Right hindlimb (tissue), 1 donor: ENCODE measurements around the gene POP7.
"Not testable (repeated sequence)": the region's sequence is repeated elsewhere in the genome, so short reads cannot be mapped to it uniquely, and the experiment has no call there.

Experiments used
- DNase-seq: peaks from one replicate; pipeline ENCODE4 v3.0.0-alpha.2; 2018

Gene POP7

GRCh38 chr7:100692578-100692961 lies 13.4 kb upstream of the POP7 start:
- no peak for DNase-seq

- DNase-seq: peak; percentile 21
Measured at GRCh38 chr7:100693312-100694097, 12.4 kb upstream of the POP7 start.

DNA sequence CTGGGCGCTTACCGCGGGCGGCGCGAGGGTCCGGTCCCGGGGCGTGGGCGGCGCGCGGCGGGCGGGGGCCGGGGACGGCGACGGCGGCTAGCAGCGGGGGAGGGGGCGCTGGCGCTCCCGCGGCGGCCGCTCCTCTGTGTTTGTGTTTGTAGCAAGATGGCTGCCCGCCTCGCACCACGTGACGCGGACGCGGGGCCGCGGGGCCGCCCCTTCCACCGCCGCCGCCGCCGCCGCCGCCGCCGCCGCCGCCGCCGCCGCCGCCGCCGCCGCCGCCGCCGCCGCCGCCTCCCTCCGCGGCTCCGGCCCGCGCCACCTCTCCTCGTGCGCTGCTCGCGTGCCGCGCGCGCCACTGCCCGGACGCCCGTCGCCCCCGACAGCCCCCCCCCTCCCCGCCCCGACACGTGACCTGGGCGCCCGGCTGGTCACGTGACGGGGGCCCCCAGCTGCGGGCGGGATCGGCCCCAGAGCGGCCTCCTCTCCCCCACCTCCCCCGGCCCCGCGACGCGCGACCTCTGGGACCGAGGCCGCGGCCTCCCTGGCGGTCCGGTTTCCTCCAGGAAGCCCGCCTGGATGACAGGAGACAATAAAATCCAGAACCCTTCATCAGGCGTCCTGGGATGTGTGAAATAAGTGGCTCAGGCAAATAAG lies 11.7 kb upstream of the POP7 start, which contains the start of gene GIGYF1:
Gene GIGYF1, minus strand, starts transcription at position 153 of the 648 bp plus-strand sequence. CDS start 6,012 bp downstream, outside the sequence.
- peak; percentile 82 for DNase-seq

GRCh38 chr7:100696123-100696521 lies 9.8 kb upstream of the POP7 start:
- DNase-seq: no peak

DNA sequence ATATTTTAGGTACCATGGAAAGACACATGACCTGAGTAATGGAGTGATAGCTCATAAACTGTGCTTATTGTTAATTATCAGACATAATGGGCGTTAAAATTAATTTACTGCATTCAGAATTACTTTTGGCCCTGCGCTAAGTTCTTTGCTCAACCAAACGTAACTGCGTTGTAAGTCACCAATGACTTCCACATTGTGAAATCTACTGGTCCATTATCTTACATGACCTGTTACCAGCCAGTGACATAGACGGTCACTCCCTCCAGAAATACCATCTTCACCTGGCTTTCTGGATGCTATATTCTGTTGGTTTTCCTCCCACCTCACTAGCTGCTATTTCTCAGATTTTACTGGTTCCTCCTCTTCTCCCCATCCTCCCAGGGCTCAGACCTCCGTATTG lies 6.9 kb upstream of the POP7 start:
- DNase-seq: no peak

DNA sequence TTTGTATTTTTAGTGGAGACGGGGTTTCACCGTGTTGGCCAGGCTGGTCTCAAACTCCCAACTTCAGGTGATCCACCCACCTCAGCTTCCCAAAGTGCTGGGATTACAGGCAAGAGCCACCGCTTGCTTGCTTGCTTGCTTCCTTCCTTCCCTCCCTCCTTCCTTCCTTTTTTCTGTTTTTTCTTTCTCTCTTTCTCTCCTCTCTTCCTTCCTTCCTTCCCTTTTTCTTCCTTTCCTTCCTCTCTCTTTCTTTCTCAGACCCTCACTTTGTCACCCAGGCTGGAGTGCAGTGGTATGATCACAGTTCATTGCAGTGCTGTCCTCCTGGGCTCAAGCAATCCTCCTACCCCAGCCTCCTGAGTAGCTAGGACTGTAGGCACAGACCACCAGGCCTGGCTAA lies 4.8 kb upstream of the POP7 start:
- DNase-seq: not testable (repeated sequence)

DNA sequence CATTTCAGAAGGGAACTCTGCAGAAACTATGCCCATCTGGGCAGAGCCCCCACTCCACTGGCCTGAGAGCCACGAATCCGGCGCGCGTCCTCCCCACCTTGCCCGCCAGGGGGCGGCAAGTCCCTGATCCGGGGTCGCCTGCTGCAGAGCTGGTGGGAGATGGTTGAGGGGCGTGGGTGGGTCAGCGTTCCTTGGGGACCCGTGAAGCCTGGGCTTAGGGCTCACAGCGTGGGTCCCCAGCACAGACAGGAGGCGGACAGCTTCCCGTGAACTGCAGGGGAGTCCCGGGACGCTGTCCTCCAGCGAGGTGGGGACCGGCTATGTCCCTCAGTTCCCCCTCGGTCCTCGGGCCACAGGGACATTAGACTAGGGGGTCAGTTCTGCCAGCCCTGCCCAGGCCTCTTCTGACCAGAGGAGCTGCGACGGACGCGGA lies 585 bp upstream of the POP7 start:
- peak; percentile 92 for DNase-seq

DNA sequence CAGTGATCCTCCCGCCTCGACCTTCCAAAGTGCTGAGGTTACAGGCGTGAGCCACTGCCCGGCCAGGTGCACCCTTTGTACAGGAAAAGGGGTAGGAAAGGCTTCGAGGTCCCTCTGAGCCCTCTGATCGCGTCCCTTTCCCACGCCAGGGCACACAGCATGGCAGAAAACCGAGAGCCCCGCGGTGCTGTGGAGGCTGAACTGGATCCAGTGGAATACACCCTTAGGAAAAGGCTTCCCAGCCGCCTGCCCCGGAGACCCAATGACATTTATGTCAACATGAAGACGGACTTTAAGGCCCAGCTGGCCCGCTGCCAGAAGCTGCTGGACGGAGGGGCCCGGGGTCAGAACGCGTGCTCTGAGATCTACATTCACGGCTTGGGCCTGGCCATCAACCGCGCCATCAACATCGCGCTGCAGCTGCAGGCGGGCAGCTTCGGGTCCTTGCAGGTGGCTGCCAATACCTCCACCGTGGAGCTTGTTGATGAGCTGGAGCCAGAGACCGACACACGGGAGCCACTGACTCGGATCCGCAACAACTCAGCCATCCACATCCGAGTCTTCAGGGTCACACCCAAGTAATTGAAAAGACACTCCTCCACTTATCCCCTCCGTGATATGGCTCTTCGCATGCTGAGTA lies 871 bp downstream of the POP7 start:
- DNase-seq: no peak

- no peak for DNase-seq
Measured at GRCh38 chr7:100708395-100708794, 2.5 kb downstream of the POP7 start.

GRCh38 chr7:100710452-100710851 lies 4.5 kb downstream of the POP7 start:
- DNase-seq: no peak

GRCh38 chr7:100711369-100711768 lies 5.4 kb downstream of the POP7 start:
- DNase-seq: no peak

DNA sequence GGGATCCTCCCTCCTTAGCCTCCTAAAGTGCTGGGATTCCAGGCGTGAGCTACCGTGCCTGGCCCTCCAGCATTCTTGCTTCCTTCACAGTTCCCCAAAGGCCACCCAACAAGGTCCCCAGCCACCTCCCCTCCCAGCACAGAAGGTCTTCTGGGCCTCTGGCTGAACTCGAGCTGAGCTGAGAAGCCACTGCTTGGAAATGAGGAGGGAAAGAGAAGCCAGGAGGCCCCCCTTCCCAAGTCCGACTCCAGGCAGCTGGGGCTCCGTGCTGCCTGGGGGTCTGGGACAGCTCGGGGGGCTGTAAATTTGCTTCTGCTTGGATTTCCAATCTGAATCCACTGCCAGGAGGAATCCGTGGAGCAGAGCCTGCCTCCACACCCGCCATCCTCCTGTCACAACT lies 8.8 kb downstream of the POP7 start:
- no peak for DNase-seq

DNA sequence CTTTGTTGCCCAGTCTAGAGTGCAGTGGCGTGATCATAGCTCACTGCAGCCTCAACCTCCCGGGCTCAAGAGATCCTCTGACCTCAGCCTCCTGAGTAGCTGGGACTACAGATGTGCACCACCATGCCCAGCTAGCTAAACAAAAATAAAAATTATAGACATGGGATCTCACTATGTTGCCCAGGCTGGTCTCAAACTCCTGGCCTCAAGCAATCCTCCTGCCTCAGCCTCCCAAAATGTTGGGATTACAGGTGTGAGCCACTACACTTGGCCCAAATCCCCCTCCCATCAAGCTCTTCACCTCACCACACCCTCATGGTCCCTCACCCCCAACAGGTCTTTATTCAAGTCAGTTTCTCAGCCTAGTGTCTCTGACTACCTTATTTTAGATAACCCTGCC lies 11.2 kb downstream of the POP7 start:
- not testable (repeated sequence) for DNase-seq

DNA sequence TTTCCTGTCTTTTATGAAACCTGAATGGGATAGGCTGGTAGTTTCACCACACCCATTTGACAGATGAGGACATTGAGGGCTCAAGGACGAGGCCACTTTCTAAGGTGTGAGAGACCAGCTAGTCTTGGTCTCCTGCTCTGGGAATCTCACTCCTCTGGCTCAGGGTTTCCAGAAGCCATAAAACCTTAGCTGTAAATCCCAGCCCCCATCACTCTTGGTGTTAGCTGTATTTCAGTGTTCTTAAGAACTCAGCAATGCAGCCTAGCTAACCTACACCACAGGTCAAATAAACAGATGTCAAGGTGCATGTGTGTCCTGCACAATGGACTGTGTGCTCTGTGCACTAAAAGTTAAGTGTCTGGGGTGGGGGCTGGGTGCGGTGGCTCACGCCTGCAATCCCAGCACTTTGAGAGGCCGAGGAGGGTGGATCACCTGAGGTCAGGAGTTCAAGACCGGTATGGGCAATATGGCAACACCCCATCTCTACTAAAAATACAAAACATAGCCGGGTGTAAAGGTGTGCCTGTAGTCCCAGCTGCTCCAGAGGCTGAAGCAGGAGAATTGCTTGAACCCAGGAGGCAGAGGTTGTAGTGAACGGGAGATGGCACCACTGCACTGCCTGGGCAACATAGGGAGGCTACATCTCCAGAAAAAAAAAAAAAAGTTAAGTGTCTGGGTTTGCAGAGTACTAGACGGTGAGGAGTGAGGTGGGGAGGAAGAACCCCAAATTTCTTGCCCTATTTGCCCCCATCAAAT lies 13.8 kb downstream of the POP7 start:
- DNase-seq: no peak

- DNase-seq: no peak
Measured at GRCh38 chr7:100720279-100720670, 14.4 kb downstream of the POP7 start, which contains the start of gene EPO. EPO (plus strand) TSS chr7:100720468; CDS start chr7:100720981, 513 bp downstream.

DNA sequence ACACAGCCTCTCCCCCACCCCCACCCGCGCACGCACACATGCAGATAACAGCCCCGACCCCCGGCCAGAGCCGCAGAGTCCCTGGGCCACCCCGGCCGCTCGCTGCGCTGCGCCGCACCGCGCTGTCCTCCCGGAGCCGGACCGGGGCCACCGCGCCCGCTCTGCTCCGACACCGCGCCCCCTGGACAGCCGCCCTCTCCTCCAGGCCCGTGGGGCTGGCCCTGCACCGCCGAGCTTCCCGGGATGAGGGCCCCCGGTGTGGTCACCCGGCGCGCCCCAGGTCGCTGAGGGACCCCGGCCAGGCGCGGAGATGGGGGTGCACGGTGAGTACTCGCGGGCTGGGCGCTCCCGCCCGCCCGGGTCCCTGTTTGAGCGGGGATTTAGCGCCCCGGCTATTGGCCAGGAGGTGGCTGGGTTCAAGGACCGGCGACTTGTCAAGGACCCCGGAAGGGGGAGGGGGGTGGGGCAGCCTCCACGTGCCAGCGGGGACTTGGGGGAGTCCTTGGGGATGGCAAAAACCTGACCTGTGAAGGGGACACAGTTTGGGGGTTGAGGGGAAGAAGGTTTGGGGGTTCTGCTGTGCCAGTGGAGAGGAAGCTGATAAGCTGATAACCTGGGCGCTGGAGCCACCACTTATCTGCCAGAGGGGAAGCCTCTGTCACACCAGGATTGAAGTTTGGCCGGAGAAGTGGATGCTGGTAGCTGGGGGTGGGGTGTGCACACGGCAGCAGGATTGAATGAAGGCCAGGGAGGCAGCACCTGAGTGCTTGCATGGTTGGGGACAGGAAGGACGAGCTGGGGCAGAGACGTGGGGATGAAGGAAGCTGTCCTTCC lies 15.0 kb downstream of the POP7 start:
- DNase-seq: no peak

- no peak for DNase-seq
Measured at GRCh38 chr7:100721505-100721812, 15.5 kb downstream of the POP7 start.

DNA sequence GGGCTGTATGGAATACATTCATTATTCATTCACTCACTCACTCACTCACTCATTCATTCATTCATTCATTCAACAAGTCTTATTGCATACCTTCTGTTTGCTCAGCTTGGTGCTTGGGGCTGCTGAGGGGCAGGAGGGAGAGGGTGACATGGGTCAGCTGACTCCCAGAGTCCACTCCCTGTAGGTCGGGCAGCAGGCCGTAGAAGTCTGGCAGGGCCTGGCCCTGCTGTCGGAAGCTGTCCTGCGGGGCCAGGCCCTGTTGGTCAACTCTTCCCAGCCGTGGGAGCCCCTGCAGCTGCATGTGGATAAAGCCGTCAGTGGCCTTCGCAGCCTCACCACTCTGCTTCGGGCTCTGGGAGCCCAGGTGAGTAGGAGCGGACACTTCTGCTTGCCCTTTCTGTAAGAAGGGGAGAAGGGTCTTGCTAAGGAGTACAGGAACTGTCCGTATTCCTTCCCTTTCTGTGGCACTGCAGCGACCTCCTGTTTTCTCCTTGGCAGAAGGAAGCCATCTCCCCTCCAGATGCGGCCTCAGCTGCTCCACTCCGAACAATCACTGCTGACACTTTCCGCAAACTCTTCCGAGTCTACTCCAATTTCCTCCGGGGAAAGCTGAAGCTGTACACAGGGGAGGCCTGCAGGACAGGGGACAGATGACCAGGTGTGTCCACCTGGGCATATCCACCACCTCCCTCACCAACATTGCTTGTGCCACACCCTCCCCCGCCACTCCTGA lies 16.7 kb downstream of the POP7 start:
- no peak for DNase-seq

- no peak for DNase-seq
Measured at GRCh38 chr7:100723732-100724275, 17.9 kb downstream of the POP7 start.

DNA sequence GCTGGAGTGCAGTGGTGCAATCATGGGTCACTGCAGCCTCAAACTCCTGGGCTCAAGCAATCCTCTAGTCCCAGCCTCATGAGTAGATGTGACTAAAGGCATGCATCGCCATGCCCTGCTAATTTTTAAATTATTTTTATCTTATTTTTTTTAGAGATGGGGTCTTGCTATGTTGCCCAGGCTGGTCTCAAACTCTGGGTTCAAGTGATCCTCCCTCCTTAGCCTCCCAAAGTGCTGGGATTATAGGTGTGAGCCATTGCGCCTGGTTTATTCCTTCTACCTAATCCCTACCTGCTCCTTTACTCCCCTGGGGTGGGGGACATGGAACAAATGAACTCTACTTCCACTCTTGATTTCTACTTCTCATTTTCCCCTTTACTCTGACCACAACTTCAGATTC lies 18.4 kb downstream of the POP7 start:
- not testable (repeated sequence) for DNase-seq
